ENCODE measurements around the gene ADAM19.

GRCh38 chr5:157485340-157485739 lies 90.2 kb downstream of the ADAM19 start:
- TF ChIP-seq SUZ12 (IDR thresholded peaks at IDR 0.05) (no peak), FOXM1 (IDR thresholded peaks at IDR 0.05; ENCODE audit: borderline replicate concordance) (no peak), PKNOX1 (IDR thresholded peaks at IDR 0.05) (no peak), BHLHE40 (IDR thresholded peaks at IDR 0.05; ENCODE audit: borderline replicate concordance) (no peak), FOXA1 (IDR thresholded peaks at IDR 0.05) (no peak), NFRKB (IDR thresholded peaks at IDR 0.05) (no peak), HDGF (IDR thresholded peaks at IDR 0.05; ENCODE audit: borderline replicate concordance) (no peak), TARDBP (IDR thresholded peaks at IDR 0.05) (no peak), FOXK2 (IDR thresholded peaks at IDR 0.05) (no peak), LEF1 (IDR thresholded peaks at IDR 0.05; ENCODE audit: borderline replicate concordance) (no peak), SP1 (IDR thresholded peaks at IDR 0.05) (no peak), ZNF384 (IDR thresholded peaks at IDR 0.05) (no peak), ELF4 (IDR thresholded peaks at IDR 0.05) (no peak), CTBP1 (IDR thresholded peaks at IDR 0.05; ENCODE audit: borderline replicate concordance) (no peak)
